DMS114 treated with DMSO at 0.1 percent for 48 hours (cell line): ENCODE results near the gene PERCC1.

Experiments used
- DNase-seq: peaks from one replicate; lab custom pipeline; 2025; ENCODE audit not compliant: unreplicated experiment; lab: John Stamatoyannopoulos, UW

PERCC1 gene

DNA sequence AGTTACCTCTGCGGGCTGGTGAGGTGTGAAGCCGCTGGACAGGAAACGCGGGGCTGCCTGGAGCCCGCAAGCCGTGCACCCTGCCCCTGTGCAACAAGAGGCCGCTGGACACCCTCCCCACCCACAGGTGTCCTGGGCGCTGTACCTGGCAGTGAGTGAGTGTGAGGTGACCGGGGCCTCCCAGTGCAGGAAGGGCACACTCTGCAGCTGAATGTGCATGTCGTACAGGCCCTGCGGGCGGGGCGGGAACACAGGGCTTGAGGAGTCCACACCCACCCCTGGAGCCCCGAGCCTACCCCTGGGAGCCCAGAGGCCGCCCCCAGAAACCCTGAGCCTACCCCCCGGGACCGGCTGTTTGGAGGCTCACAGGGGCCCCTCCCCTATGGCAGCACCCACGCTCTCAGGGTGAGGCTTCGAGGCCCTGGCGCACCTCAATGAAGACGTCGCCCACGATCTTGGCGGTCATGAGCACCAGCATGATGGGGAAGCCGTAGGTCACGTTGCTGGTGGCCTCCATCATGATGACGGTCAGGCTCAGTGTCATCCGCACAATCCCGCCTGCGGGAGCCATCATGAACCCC lies 17.7 kb downstream of the PERCC1 start:
- no peak for DNase-seq

DNA sequence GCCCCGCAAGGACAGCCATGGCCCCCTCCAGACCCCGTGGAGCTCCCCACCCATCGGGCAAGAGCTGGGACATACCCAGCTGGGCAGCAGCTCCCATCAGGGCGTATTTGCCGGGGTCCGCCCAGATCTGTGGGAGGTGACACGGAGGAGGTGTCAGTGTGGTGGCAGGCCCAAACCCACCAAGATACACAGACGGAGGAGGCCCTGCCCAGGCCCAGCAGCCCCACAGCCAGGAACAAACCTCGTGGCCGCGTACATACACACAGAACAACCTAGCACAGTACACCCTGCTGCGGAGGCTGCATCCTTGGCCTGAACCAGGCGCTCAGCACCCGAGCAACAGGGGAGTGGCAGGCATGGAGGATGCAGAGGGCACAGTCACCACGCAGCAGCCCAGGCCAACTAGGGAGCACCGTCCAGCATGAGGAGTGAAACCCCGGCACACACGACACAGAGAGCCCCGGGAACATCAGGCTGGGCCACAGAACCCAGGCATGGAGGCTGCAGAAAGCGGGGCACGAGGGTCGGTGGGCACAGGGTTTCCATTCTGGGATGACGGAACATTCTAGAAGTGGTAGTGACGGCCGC lies 18.4 kb downstream of the PERCC1 start:
- no peak for DNase-seq

- DNase-seq: no peak
These were observed 19.3 kb downstream of the PERCC1 start for GRCh38 chr16:1450218-1450617.

DNA sequence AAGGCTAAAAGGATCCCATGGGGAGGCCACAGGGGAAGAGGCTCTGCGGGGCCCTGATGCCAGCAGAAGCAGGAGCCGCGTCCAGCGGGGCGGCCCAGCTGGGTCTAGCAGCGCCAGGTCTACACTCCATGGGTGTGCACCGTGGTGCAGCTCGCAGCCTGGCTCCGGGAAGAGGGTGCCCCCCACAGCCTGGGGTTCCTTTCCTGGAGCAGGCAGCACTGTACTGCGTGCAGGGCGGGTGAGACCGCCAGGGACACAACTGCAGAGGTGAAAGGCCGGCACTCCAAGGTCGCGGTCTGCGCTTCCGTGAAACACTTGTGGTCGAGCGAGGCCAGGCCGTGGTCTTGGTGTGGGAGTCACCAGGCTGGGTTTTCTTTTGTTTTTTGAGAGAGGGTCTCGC lies 20.0 kb downstream of the PERCC1 start:
- DNase-seq: no peak

- no peak for DNase-seq
These were observed 21.0 kb downstream of the PERCC1 start for GRCh38 chr16:1451702-1452392.

DNA sequence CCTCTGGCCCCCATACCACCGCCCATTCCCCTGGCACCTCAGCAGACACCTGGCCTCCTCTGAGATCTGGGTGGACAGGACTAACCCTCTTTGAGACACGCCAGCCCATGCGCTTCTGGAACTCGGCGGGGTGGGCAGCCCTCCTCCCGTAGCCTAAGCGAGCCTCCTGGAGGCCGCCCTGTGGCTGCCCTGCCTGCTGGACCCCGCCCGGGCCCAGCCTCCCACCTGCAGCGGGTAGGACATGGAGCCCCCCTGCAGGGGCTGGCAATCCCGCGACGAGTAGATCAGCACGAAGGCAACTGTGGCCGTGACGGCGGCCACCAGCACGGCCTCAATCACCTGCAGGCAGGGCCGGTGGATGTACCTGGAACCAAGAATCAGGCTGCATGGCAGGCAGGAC lies 21.7 kb downstream of the PERCC1 start:
- DNase-seq: no peak

DNA sequence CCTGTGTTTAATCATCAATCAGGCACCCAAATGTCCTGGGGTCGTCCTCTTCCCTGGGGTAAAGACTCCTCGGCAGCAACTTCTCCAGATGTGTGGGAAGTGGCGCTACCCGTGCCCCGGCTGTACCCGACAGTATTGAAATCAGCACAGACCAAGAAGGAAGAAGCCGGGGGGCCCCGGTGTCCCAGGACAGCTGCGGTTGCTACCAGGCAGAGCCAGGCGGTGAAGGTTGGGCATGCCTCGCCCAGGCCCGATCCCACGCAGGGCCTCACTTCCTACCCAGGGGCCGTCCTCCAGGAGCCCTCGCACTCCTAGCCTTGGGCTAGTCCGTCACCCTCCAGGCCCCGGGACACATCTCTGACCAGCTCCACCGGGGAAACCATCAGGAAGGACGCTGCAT lies 22.4 kb downstream of the PERCC1 start:
- DNase-seq: no peak

- no peak for DNase-seq
These were observed 23.7 kb downstream of the PERCC1 start for GRCh38 chr16:1454561-1454960.

- DNase-seq: no peak
These were observed 24.6 kb downstream of the PERCC1 start for GRCh38 chr16:1455190-1456171.

DNA sequence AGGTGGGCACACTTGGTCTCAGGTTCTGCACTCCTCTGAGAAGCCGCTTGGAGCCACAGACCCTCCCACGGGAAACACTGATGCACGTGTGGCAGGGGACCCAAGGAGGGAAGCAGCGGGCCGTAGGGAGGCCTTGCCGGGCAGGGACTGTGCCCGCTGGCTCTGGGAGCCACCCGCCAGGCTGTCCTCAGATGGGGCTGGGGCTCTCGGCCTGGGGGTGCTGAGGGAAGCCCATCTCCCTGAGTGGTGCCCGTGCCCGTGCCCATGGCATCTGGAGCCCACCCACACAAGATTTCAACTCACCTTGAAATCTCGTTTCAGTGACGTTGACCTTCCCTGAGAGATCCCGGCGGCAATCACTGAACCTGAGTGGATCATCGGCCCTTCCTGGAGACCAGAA lies 26.1 kb downstream of the PERCC1 start:
- DNase-seq: no peak

- no peak for DNase-seq
These were observed 26.8 kb downstream of the PERCC1 start for GRCh38 chr16:1457489-1458245.

DNA sequence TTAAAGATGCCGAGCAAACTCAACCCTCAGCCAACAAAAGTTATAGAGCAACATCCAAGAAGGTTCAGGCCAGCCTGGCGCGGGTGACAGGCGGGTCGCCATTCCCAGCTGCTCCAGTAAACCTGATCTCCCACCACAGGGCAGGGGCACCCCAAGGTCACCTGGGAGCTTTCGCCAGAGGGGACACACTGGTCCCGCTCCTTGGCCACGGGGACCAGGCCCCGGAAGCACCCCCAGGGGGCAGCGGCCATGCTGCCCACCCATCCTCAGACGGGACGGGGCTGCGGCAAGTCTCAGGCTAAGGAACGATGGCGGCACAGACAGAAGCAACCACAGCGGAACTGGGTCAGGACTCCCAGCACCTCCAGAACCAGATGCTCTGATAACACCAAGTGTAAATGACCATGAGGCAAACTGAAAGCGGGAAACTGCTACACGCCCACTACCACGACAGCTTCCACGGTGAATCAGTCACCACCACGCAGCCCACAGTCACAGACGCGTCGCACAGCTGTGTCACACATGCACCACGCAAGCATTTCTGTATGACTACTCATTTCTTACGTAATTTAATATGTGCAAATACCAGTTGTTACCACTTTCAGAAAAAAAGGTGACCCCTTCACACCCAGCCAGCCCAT lies 27.6 kb downstream of the PERCC1 start:
- DNase-seq: no peak

DNA sequence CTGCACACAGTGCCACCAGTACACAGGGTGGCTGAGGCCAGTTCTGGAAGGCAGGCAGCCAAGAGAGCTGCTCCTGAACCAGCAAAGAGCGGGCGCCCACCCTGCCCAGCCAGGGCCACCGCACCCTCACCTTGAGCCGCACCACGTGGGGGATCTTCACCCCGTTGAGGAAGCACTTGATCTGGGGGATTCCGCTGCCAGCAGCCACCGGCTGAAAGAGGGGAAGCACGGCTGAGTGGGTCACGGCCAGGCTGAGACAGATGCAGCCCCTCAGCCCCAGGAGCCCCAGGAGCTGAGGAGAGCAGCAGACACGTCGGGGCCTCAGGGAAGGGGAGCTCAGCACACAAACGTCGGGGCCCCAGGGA lies 28.1 kb downstream of the PERCC1 start:
- DNase-seq: no peak

DNA sequence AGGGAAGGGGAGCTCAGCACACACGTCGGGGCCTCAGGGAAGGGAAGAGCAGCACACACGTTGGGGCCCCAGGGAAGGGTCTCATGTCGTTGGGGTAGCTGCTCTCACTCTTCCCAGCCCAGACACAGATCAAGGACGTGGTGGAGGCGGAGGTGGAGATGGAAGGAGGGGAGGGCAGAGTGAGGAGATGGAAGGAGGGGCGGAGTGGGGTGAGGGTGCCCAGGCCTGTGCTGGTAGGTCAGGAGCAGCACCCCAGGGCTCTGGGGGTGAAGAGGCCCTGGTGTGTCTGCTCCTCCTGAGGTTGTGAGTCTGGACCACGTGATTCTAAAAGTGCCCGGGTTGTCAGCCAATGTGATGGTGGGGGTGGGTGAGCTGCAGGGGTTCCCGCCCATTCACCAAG lies 29.1 kb downstream of the PERCC1 start:
- no peak for DNase-seq

- DNase-seq: no peak
These were observed 29.8 kb downstream of the PERCC1 start for GRCh38 chr16:1460602-1461138.

DNA sequence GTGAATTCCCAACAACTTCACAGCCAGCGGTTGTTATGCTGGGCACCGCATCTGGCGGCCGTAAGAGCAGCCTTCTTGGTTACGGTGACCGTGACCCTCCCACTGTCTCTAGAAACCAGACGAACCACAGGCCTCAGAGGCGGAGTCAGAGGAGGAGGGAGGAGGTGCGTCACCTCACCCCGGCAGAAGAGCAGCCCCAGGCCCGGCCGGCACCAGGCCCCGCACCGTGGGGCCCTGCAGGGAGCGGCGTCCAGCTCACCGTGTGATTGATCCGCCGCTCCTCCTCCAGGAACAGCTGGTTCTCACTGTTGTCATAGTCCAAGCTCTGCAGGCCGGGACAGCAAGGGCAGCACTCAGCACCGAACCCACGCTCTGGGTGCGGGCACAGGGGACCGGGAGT lies 30.3 kb downstream of the PERCC1 start:
- DNase-seq: no peak

GRCh38 chr16:1464196-1464893 lies 33.5 kb downstream of the PERCC1 start:
- DNase-seq: no peak

DNA sequence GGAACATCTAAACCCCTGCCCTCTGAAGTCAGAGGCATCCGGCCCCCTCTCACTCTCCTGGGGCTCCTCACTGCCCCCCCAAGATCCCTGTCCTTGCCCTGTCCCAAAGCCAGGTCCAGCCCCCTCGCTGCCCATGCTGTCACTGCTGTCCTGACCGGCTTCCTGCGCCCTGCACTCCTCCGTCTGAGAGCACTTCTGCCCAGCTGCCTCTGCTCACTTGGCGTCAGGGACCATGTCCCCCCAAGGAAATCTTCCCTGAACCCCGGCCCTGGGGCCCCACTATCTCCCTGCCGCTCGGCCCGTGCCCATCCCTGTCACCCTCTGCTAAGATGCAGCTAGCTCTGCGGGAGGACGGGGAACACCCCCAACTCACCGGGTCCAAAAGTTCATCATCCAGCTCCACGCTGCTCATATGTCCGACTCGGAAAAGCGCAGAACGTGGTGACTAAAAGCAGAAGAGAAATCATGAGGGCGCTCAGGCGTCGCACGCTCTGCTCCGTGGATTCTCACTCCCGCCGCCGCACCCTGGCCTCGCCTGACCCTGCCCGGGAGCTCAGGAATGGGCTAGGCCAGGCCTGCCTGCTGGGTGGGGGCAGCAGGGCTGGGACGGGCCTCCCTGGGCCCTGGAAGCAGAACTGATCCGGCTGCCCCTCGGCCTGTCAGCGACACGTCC lies 34.2 kb downstream of the PERCC1 start:
- DNase-seq: no peak

- DNase-seq: no peak
These were observed 34.7 kb downstream of the PERCC1 start for GRCh38 chr16:1465567-1465915.
